Glomerular visceral epithelial cell (primary cell): ENCODE measurements around the gene WDR7.

Experiments
- DNase-seq: peaks from one replicate; pipeline ENCODE4 v3.0.0-alpha.2; 2016; ENCODE audit errors: extremely low spot score

Gene WDR7

GRCh38 chr18:56990678-56991077, 339.5 kb downstream of the WDR7 start:
- no peak for DNase-seq

- no peak for DNase-seq
Measured at GRCh38 chr18:56992777-56993176, 341.6 kb downstream of the WDR7 start.

GRCh38 chr18:56995579-56996188, 344.5 kb downstream of the WDR7 start:
- DNase-seq, result no peak

GRCh38 chr18:56997200-56997599, 346.0 kb downstream of the WDR7 start:
- DNase-seq, result no peak

- DNase-seq, result no peak
Measured at GRCh38 chr18:56999823-57000222, 348.7 kb downstream of the WDR7 start.

- DNase-seq, result no peak
Measured at GRCh38 chr18:57002627-57003026, 351.5 kb downstream of the WDR7 start.

GRCh38 chr18:57003342-57003741, 352.2 kb downstream of the WDR7 start:
- no peak for DNase-seq

GRCh38 chr18:57004366-57005121, 353.4 kb downstream of the WDR7 start:
- DNase-seq, result peak; percentile 51

- DNase-seq, result no peak
Measured at GRCh38 chr18:57008001-57008686, 357.0 kb downstream of the WDR7 start.

GRCh38 chr18:57009844-57010243, 358.7 kb downstream of the WDR7 start:
- DNase-seq, result no peak

- DNase-seq, result no peak
Measured at GRCh38 chr18:57014772-57015413, 363.7 kb downstream of the WDR7 start.

- no peak for DNase-seq
Measured at GRCh38 chr18:57015451-57015850, 364.3 kb downstream of the WDR7 start.

- DNase-seq, result no peak
Measured at GRCh38 chr18:57018845-57019244, 367.7 kb downstream of the WDR7 start.

- no peak for DNase-seq
Measured at GRCh38 chr18:57022716-57023115, 371.6 kb downstream of the WDR7 start.

- DNase-seq, result peak; percentile 21
Measured at GRCh38 chr18:57023275-57023882, 372.2 kb downstream of the WDR7 start.

- DNase-seq, result no peak
Measured at GRCh38 chr18:57025540-57025939, 374.4 kb downstream of the WDR7 start.

GRCh38 chr18:57026316-57026715, 375.2 kb downstream of the WDR7 start:
- no peak for DNase-seq

- no peak for DNase-seq
Measured at GRCh38 chr18:57027190-57027708, 376.1 kb downstream of the WDR7 start.

- DNase-seq, result peak; percentile 25
Measured at GRCh38 chr18:57029761-57030160, 378.6 kb downstream of the WDR7 start.

GRCh38 chr18:57030417-57030816, 379.3 kb downstream of the WDR7 start:
- DNase-seq, result no peak

GRCh38 chr18:57035590-57035989, 384.4 kb downstream of the WDR7 start:
- DNase-seq, result no peak

GRCh38 chr18:57038395-57038794, 387.2 kb downstream of the WDR7 start:
- no peak for DNase-seq
